OCI-LY7 (cell line): ENCODE measurements around the gene RFPL3.

Experiments used
- EZH2phosphoT487 ChIP-seq: fragments of 200-600 bp; sonication (generic); IDR thresholded peaks from 2 replicates; pipeline ENCODE4 v1.6.1; 2018; ENCODE audit warnings: low read depth, borderline replicate concordance, mild to moderate bottlenecking, mixed run types, antibody characterized with exemption, low read length, moderate library complexity, mixed read lengths
- TF ChIP-seq, protein P1 (sequence below): fragments of 200-600 bp; sonication (generic); conservative IDR thresholded peaks from 2 replicates; pipeline ENCODE4 v1.5.1; 2014; ENCODE audit warnings: mild to moderate bottlenecking, antibody characterized with exemption, low read length, moderate library complexity, mixed read lengths

DNA sequence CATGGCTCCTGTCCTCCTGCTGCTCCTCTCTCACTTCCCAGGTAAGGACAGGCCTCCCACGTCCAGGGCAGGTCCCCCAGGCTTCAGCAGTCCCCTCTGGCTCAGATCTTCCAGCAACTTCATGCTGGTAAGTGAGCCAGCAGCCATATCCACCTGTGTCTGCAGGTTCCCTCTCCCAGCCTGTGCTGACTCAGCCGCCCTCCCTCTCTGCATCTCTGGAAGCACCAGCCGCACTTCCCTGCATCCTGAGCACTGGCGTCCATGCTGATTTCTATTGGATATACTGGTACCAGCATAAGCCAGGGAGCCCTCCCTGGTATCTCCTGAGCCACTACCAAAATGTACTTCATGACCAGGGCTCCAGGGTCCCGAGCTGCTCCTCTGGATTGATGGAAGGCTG, 19.0 kb downstream of the RFPL3 start:
- TF ChIP-seq, protein P1, sequence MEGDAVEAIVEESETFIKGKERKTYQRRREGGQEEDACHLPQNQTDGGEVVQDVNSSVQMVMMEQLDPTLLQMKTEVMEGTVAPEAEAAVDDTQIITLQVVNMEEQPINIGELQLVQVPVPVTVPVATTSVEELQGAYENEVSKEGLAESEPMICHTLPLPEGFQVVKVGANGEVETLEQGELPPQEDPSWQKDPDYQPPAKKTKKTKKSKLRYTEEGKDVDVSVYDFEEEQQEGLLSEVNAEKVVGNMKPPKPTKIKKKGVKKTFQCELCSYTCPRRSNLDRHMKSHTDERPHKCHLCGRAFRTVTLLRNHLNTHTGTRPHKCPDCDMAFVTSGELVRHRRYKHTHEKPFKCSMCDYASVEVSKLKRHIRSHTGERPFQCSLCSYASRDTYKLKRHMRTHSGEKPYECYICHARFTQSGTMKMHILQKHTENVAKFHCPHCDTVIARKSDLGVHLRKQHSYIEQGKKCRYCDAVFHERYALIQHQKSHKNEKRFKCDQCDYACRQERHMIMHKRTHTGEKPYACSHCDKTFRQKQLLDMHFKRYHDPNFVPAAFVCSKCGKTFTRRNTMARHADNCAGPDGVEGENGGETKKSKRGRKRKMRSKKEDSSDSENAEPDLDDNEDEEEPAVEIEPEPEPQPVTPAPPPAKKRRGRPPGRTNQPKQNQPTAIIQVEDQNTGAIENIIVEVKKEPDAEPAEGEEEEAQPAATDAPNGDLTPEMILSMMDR, result no peak
- TF ChIP-seq EZH2phosphoT487, result no peak
